Adipocyte (in vitro differentiated cells): ENCODE results near the gene FSIP1.
A peak's percentile ranks its signal among the peaks of the same experiment; 100 is the strongest.

Experiments
- DNase-seq: peaks from one replicate; pipeline ENCODE4 v3.0.0-alpha.2; 2015; ENCODE audit warnings: low read depth
- H3K27me3 ChIP-seq: replicated peaks from 2 replicates; pipeline ENCODE4 v1.7.0; 2013; ENCODE audit warnings: mild to moderate bottlenecking, low read length, moderate library complexity; ENCODE audit not compliant: control insufficient read depth, insufficient read depth
- H3K36me3 ChIP-seq: 2 replicates; pipeline ENCODE4 v1.7.0; 2013; ENCODE audit warnings: low read length, mild to moderate bottlenecking, moderate library complexity; ENCODE audit not compliant: control insufficient read depth, insufficient read depth, severe bottlenecking
- H3K4me1 ChIP-seq: 2 replicates; pipeline ENCODE4 v1.7.0; 2013; ENCODE audit warnings: mild to moderate bottlenecking, low read length, moderate library complexity; ENCODE audit not compliant: control insufficient read depth, insufficient read depth
- H3K4me3 ChIP-seq: 2 replicates; pipeline ENCODE4 v1.7.0; 2013; ENCODE audit warnings: mild to moderate bottlenecking, low read length, moderate library complexity
- H3K9ac ChIP-seq: 2 replicates; pipeline ENCODE4 v1.7.0; 2013; ENCODE audit warnings: mild to moderate bottlenecking, low read length, moderate library complexity
- H3K9me3 ChIP-seq: 2 replicates; pipeline ENCODE4 v1.7.0; 2013; ENCODE audit warnings: mild to moderate bottlenecking, low read length, moderate library complexity; ENCODE audit not compliant: control insufficient read depth

FSIP1 gene

DNA sequence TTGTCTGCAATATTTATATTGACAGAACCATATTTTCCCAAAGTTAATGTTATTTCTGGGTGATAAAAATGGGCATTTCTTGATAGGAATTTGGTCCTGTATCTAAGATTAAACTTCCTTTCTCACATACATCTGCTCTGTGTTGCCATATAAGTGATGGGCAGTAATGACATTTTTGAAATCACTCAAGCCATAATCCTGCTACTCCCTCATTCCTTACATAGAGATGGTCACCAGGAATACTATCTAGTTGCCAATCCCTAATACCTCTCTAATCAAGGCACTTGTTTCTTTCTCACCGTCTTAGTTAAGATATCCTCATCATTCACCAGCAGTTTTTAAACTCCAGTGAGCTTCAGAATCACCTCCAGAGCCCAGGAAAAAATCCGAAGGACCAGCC, 68.4 kb downstream of the FSIP1 start:
- DNase-seq: no peak
- no peaks in the 10 kb centered on the region for H3K36me3 ChIP-seq
- H3K27me3 ChIP-seq: no peaks in the 10 kb centered on the region
- no peak overlapping the region for H3K4me3 ChIP-seq
- H3K4me1 ChIP-seq: peaks cover 15% of the 10 kb centered on the region
- no peaks in the 10 kb centered on the region for H3K9me3 ChIP-seq
- no peak overlapping the region for H3K9ac ChIP-seq

DNA sequence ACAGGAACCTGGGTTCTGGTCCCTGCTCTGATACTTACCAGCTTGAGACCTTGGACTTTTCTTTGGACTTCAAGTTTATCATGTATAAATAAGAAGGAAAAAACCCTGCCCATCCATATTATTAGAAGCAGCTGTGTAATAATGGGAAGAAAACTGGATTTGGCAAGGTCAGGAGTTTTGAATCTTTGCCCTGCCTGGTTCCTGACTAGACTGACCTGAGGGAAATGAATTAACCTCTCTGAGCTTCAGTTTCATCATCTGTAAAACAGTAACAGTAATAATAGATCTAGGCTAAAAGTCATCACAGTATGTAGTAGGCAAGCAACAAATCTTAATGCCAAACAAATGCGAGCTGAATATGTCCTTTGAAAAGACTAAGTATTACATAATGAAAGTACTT, 68.8 kb downstream of the FSIP1 start:
- Histone ChIP-seq H3K9ac (no peak overlapping the region), H3K9me3 (no peaks in the 10 kb centered on the region), H3K4me1 (peaks cover 15% of the 10 kb centered on the region), H3K36me3 (no peaks in the 10 kb centered on the region), H3K4me3 (no peak overlapping the region), H3K27me3 (no peaks in the 10 kb centered on the region)
- no peak for DNase-seq

DNA sequence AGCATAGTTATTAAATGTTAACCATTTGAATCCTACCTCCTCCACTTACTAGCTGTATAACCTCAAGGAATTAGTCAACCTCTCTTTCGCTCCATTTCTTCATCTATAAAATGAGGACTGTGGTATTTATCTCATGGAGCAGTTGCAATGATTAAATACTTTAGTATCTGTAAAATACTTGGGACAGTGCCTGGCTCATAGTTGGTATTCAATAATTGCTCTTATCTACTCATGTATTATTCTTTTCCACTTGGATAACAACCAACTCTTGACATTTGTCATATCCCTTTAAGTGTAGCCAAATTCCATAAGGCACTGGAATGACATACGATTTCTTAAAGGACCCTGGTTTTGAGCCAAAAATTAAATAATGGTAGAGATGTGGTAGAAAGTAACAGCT, 72.0 kb downstream of the FSIP1 start:
- no peak overlapping the region for H3K9ac ChIP-seq
- H3K4me1 ChIP-seq: peaks cover 7% of the 10 kb centered on the region
- DNase-seq: no peak

DNA sequence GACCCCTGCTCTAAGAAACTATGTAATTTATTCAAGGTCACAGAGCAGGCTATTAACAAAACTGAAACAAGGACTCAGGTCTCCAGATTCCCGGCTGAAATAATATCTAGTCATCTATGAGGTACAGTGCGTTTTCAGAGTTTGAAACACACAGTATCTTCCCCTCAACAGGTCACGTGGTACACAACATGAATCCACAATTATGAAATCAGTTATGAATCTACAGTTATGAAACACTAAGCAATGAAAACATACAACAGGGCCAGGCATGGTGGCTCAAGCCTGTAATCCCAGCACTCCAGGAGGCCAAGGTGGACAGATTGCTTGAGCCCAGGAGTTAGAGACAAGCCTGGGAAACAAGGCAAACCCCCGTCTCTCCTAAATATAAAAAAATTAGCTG, 72.7 kb downstream of the FSIP1 start:
- Histone ChIP-seq H3K4me3 (no peak overlapping the region), H3K4me1 (peaks cover 12% of the 10 kb centered on the region), H3K9me3 (no peaks in the 10 kb centered on the region), H3K36me3 (no peaks in the 10 kb centered on the region), H3K27me3 (no peaks in the 10 kb centered on the region), H3K9ac (no peak overlapping the region)
- DNase-seq: no peak

More for the DNA sequence above, 72.0 kb downstream of the FSIP1 start:
- H3K4me3 ChIP-seq: no peak overlapping the region
- no peaks in the 10 kb centered on the region for H3K9me3 ChIP-seq
- no peaks in the 10 kb centered on the region for H3K27me3 ChIP-seq
- no peaks in the 10 kb centered on the region for H3K36me3 ChIP-seq

DNA sequence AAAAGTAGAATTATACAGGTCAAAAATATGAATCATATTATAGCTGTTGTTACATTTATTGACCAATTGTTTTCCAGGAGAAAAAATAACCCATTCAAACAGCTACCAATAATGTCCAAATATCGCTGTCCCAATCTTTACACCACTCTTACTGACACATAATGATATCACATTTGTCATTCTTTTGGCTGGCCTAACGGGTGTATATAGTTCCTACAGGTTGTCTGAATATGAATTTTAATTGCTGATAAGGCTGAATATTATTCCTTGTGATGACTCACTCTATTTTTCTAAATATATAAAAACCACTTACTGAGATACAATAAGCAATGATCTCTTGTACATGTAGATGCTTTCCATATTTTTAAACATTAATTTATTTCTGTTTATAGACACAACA, 76.4 kb downstream of the FSIP1 start:
- Histone ChIP-seq H3K27me3 (no peaks in the 10 kb centered on the region), H3K4me3 (no peak overlapping the region), H3K9ac (no peak overlapping the region), H3K9me3 (no peaks in the 10 kb centered on the region), H3K36me3 (no peaks in the 10 kb centered on the region), H3K4me1 (peaks cover 13% of the 10 kb centered on the region)
- no peak for DNase-seq

DNA sequence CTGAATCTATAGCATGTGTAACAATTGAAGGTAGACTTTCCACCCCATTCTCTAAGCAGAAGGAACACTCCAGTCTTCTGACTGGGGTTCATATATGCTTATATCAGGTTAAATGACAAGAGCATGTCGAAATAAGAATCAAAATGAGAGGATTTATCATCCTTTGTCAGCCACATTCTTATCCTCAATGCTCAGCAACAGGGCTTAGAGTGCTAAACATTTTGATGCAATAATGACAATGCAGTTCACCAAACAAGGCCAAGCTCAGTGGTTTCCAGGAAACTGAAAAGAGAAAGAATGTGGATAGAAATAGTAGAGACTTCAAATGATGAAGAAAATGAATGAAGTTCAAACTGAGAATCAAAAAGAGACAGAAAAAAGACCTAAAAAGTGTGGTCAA, 78.0 kb downstream of the FSIP1 start:
- H3K9ac ChIP-seq: no peak overlapping the region
- DNase-seq: peak; percentile 83
- H3K4me1 ChIP-seq: peaks cover 23% of the 10 kb centered on the region
- H3K9me3 ChIP-seq: no peaks in the 10 kb centered on the region
- H3K4me3 ChIP-seq: no peak overlapping the region
- no peaks in the 10 kb centered on the region for H3K36me3 ChIP-seq
- H3K27me3 ChIP-seq: no peaks in the 10 kb centered on the region

DNA sequence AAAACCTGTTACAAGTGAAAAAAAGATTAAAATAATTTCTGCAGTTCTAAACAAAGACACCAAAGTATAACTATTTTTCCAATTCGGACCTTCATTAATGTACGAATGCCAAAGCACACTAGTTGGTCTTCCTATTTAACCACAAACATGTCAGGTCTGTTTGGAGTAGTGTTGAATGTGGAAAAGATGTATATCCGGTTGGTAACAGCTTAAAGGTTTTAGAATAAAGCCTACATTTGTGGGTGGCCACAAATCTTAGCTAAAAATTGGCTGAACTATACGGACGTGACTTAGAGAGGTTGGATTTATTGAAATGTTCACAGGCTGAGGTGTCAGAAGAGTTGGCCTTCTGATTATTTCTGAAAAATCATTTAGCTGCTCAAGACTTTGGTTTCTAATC, 78.4 kb downstream of the FSIP1 start:
- no peaks in the 10 kb centered on the region for H3K27me3 ChIP-seq
- H3K9me3 ChIP-seq: no peaks in the 10 kb centered on the region
- H3K4me1 ChIP-seq: peaks cover 26% of the 10 kb centered on the region
- no peak for DNase-seq
- no peak overlapping the region for H3K4me3 ChIP-seq
- no peak overlapping the region for H3K9ac ChIP-seq
- H3K36me3 ChIP-seq: no peaks in the 10 kb centered on the region

DNA sequence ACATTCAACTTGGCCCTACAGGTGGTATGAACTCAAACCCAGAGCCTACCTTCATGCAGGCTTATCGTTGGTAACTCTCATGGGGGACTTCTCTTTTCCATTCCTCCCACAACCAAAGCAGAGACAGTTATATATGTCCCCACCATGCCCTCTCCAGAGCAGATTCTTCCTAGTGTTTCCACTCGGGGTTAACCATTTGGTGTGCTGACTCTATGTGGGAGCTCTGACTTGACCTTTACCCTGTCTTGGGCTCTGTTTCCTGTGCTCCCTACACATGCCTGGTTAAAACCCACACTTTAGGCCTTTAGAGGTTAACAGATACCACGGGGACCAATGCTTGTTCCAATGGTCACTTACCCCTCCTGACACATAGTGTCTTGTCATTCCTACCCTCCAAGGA, 80.7 kb downstream of the FSIP1 start:
- Histone ChIP-seq H3K4me1 (peaks cover 26% of the 10 kb centered on the region), H3K9me3 (no peaks in the 10 kb centered on the region)

DNA sequence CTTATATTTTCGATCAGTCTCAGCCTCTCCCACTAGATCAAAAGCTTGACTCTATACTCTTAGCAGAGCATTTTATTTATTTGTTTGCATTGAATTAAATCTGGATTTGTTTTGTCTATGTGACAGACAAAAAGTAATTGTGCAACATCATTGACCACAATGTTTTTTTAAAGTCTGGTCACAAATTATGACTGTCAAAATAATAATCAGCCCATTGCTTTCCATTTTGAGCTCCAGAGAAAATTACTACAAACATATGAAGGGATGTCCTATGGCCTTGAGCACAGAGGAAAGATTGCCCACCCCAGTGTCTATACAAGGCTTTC, 82.3 kb downstream of the FSIP1 start:
- Histone ChIP-seq H3K4me3 (no peak overlapping the region), H3K4me1 (peaks cover 25% of the 10 kb centered on the region), H3K9ac (no peak overlapping the region), H3K27me3 (no peaks in the 10 kb centered on the region), H3K36me3 (no peaks in the 10 kb centered on the region), H3K9me3 (no peaks in the 10 kb centered on the region)
- DNase-seq: no peak

More for the DNA sequence above, 80.7 kb downstream of the FSIP1 start:
- DNase-seq: no peak
- Histone ChIP-seq H3K36me3 (no peaks in the 10 kb centered on the region), H3K9ac (no peak overlapping the region), H3K4me3 (no peak overlapping the region), H3K27me3 (no peaks in the 10 kb centered on the region)

DNA sequence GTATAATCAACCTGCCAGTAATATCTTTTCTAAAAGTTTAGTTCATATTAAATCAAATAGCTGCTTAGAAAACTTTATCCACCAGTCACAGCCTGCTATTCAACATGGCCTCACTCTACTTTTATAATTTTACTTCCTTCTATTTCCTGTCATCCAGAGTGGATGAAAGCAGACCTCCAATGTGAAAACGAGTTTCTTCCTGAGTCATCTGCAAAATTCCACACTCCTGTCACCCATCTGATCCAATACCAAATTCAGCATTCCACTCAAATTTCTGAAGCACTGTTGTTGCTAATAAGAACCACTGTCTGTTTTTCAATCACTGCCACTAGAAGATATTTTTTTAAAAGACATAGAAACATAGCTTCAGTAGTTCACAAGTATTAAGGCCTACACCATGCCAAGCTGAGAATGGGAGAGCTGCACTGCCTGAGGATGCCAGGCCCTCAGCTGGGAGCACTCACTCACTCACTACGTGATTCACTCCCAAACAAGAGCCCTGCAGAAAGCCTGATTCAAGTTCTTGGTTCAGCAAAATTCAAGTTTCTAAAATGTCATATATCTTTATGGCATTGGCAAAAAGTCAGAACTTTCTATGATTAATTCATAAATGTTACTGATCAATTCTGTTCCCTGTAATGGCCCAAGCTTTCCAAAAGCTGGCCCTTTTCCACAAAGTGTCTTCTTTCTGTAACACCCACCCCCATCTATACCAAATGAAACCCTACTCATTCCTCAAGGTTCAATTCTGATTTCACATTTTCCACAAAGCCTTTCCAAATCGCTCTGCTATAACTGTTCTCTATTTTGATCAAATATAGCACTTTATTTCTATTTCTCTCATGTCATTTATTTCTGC, 82.9 kb downstream of the FSIP1 start:
- H3K9me3 ChIP-seq: no peaks in the 10 kb centered on the region
- no peaks in the 10 kb centered on the region for H3K27me3 ChIP-seq
- no peak overlapping the region for H3K9ac ChIP-seq
- no peaks in the 10 kb centered on the region for H3K36me3 ChIP-seq
- no peak for DNase-seq
- peaks cover 19% of the 10 kb centered on the region for H3K4me1 ChIP-seq
- no peak overlapping the region for H3K4me3 ChIP-seq

DNA sequence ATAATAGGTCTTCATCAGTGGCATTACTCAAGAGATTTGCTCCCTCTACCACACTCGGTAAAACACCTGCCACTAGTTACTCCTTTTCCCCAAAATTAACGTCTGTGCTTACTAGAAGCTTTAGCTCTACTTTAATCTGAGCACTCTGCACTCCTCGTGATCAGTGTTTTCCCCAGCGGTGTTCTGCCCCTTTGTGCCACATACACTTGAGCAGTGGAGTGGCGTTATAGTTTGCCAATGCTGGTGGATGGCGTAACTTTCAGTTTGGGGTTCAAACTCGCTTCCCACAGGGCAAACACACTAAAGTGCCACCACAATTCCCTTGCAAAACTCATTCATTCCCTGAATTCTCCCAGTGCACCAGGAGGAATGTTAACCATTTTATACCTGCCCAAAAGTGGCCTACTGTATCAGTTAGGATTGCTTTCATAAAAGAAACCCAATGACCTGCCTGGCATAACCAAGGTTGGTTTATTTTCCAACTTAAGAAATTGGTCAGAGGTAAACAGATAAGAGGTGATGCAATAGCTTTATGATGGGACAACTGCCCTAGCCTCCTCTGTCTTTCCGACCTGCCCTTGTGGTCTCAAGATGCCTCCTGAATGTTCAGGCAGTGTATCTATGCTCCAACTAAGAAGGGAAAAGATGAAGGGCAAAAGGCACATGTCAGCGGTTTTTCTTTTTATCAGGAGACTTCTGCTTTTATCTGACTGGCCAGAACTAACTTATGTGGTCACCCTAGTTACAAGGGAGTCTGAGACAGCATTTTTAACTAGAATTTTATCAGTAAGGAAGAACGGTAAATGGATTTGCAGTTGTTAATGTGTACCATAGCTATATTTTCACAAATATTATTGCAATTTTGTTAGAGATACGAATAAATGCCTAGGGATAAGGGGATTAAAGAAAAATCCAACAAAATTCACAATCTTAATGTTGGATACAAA, 83.9 kb downstream of the FSIP1 start:
- Histone ChIP-seq H3K36me3 (no peaks in the 10 kb centered on the region), H3K9me3 (no peaks in the 10 kb centered on the region), H3K4me3 (no peak overlapping the region), H3K4me1 (peaks cover 12% of the 10 kb centered on the region), H3K9ac (no peak overlapping the region), H3K27me3 (no peaks in the 10 kb centered on the region)
- no peak for DNase-seq
